GM18907 (cell line): ENCODE measurements around the gene MIAT.

Experiments
- ATAC-seq: cut with Tn5 transposase; IDR thresholded peaks from one replicate; pipeline ENCODE4 v1.9.1; 2021; ENCODE audit warnings: mild to moderate bottlenecking, moderate library complexity; ENCODE audit not compliant: unreplicated experiment

MIAT gene

GRCh38 chr22:26631282-26631681 lies 26.1 kb upstream of the MIAT start:
- no peak for ATAC-seq

- no peak for ATAC-seq
These were observed 24.8 kb upstream of the MIAT start for GRCh38 chr22:26632422-26633155.

GRCh38 chr22:26634189-26634588 lies 23.2 kb upstream of the MIAT start:
- no peak for ATAC-seq

GRCh38 chr22:26635117-26635516 lies 22.3 kb upstream of the MIAT start:
- no peak for ATAC-seq

GRCh38 chr22:26636296-26636695 lies 21.1 kb upstream of the MIAT start:
- ATAC-seq = no peak

- no peak for ATAC-seq
These were observed 14.6 kb upstream of the MIAT start for GRCh38 chr22:26642465-26643417.

GRCh38 chr22:26643418-26644100 lies 13.8 kb upstream of the MIAT start:
- no peak for ATAC-seq

GRCh38 chr22:26646158-26646557 lies 11.2 kb upstream of the MIAT start:
- no peak for ATAC-seq

- no peak for ATAC-seq
These were observed 9.3 kb upstream of the MIAT start for GRCh38 chr22:26648011-26648497.

GRCh38 chr22:26648528-26649388 lies 8.6 kb upstream of the MIAT start:
- no peak for ATAC-seq

GRCh38 chr22:26650722-26651421 lies 6.5 kb upstream of the MIAT start:
- ATAC-seq = no peak

- no peak for ATAC-seq
These were observed 5.6 kb upstream of the MIAT start for GRCh38 chr22:26651815-26652214.

GRCh38 chr22:26658161-26658560 lies 773 bp downstream of the MIAT start:
- ATAC-seq = no peak

- ATAC-seq = peak; percentile 64
These were observed 1.5 kb downstream of the MIAT start for GRCh38 chr22:26658671-26659478.

- ATAC-seq = no peak
These were observed 3.0 kb downstream of the MIAT start for GRCh38 chr22:26660356-26660755.

GRCh38 chr22:26660961-26661578 lies 3.7 kb downstream of the MIAT start:
- ATAC-seq = no peak

- no peak for ATAC-seq
These were observed 4.8 kb downstream of the MIAT start for GRCh38 chr22:26662160-26662559.

- no peak for ATAC-seq
These were observed 6.1 kb downstream of the MIAT start for GRCh38 chr22:26663374-26663923.
